Measurements from ENCODE around the gene ITGA1. TPM values are rescaled to one million over a fixed set of nuclear protein-coding genes. Genes with fewer than 3 reads are reported as not detected.

Gene ITGA1
- total and polyA plus RNA-seq, 2 donors (not counting 1 experiment from before 2014, with no cell fraction given) = 12.6 to 115 TPM

DNA sequence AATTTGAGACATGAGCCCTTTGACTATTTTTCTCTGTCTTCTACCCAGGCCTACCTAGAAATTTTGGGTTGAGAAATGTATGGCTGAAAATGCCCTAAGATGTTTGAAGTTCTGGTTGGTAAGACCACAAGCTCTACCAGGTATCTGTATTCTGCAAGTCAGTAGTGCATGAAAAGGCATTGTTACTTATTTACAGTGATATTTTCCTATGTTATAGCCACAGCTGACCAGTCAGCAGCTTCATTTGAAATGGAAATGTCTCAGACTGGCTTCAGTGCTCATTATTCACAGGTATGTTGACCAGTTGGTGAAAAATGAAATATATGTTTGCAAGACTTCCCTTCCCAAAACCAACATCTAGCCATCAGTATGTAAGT is 109.5 kb downstream of the ITGA1 start:
- no peaks in the 10 kb centered on the region for H3K79me2 ChIP-seq (ENCODE audit: control insufficient read depth, insufficient read depth, low read length)
- H3K4me2 ChIP-seq (ENCODE audit: extremely low read depth, insufficient read depth, low read length) = no peak overlapping the region
- H3K4me3 ChIP-seq (replicated peaks in 1 of 4; ENCODE audit: control extremely low read depth in 1 of 4, insufficient read depth in 1 of 4, low read depth in 3 of 4, low read length in 4 of 4) = no peak overlapping the region
- H2AFZ ChIP-seq (ENCODE audit: low read length) = no peak overlapping the region
- no peak overlapping the region for H3K9ac ChIP-seq (ENCODE audit: insufficient read depth, low read length)
- TF ChIP-seq, protein P1, sequence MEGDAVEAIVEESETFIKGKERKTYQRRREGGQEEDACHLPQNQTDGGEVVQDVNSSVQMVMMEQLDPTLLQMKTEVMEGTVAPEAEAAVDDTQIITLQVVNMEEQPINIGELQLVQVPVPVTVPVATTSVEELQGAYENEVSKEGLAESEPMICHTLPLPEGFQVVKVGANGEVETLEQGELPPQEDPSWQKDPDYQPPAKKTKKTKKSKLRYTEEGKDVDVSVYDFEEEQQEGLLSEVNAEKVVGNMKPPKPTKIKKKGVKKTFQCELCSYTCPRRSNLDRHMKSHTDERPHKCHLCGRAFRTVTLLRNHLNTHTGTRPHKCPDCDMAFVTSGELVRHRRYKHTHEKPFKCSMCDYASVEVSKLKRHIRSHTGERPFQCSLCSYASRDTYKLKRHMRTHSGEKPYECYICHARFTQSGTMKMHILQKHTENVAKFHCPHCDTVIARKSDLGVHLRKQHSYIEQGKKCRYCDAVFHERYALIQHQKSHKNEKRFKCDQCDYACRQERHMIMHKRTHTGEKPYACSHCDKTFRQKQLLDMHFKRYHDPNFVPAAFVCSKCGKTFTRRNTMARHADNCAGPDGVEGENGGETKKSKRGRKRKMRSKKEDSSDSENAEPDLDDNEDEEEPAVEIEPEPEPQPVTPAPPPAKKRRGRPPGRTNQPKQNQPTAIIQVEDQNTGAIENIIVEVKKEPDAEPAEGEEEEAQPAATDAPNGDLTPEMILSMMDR (conservative IDR thresholded peaks at IDR 0.05 in 1 of 2, IDR thresholded peaks at IDR 0.05 in 1 of 2; ENCODE audit: low read depth in 1 of 2, low read length in 2 of 2) = no peak
- no peak for TF ChIP-seq EZH2 (IDR thresholded peaks at IDR 0.05; ENCODE audit: low read length, missing control alignments)
- no peak for DNase-seq (ENCODE audit: low read depth in 2 of 2)
- no peaks in the 10 kb centered on the region for H4K20me1 ChIP-seq (ENCODE audit: control insufficient read depth, extremely low read depth, insufficient read depth, low read length)
- no peaks in the 10 kb centered on the region for H3K36me3 ChIP-seq (ENCODE audit: control insufficient read depth, insufficient read depth, low read length)
- H3K9me3 ChIP-seq (ENCODE audit: control insufficient read depth, insufficient read depth, low read depth, low read length) = no peaks in the 10 kb centered on the region
- H3K27me3 ChIP-seq (ENCODE audit: control insufficient read depth, insufficient read depth, low read length) = no peaks in the 10 kb centered on the region
- no peak overlapping the region for H3K27ac ChIP-seq (ENCODE audit: insufficient read depth, low read length)
- peaks cover 17% of the 10 kb centered on the region for H3K4me1 ChIP-seq (ENCODE audit: control insufficient read depth, extremely low read depth, insufficient read depth, low read length)

- H3K36me3 ChIP-seq (ENCODE audit: control insufficient read depth, insufficient read depth, low read length) = no peaks in the 10 kb centered on the region
- no peaks in the 10 kb centered on the region for H3K27me3 ChIP-seq (ENCODE audit: control insufficient read depth, insufficient read depth, low read length)
- peaks cover 14% of the 10 kb centered on the region for H3K4me1 ChIP-seq (ENCODE audit: control insufficient read depth, extremely low read depth, insufficient read depth, low read length)
- no peaks in the 10 kb centered on the region for H3K79me2 ChIP-seq (ENCODE audit: control insufficient read depth, insufficient read depth, low read length)
- H3K4me2 ChIP-seq (ENCODE audit: extremely low read depth, insufficient read depth, low read length) = no peak overlapping the region
- no peak for TF ChIP-seq EZH2 (IDR thresholded peaks at IDR 0.05; ENCODE audit: low read length, missing control alignments)
- TF ChIP-seq, protein P1 (conservative IDR thresholded peaks at IDR 0.05 in 1 of 2, IDR thresholded peaks at IDR 0.05 in 1 of 2; ENCODE audit: low read depth in 1 of 2, low read length in 2 of 2) = no peak
- DNase-seq (ENCODE audit: low read depth in 2 of 2) = no peak
- no peaks in the 10 kb centered on the region for H4K20me1 ChIP-seq (ENCODE audit: control insufficient read depth, extremely low read depth, insufficient read depth, low read length)
- H3K27ac ChIP-seq (ENCODE audit: insufficient read depth, low read length) = no peak overlapping the region
- no peak overlapping the region for H3K4me3 ChIP-seq (replicated peaks in 1 of 4; ENCODE audit: control extremely low read depth in 1 of 4, insufficient read depth in 1 of 4, low read depth in 3 of 4, low read length in 4 of 4)
- no peaks in the 10 kb centered on the region for H3K9me3 ChIP-seq (ENCODE audit: control insufficient read depth, insufficient read depth, low read depth, low read length)
- no peak overlapping the region for H3K9ac ChIP-seq (ENCODE audit: insufficient read depth, low read length)
- no peak overlapping the region for H2AFZ ChIP-seq (ENCODE audit: low read length)
Measured at GRCh38 chr5:52898961-52899680, 111.4 kb downstream of the ITGA1 start.

DNA sequence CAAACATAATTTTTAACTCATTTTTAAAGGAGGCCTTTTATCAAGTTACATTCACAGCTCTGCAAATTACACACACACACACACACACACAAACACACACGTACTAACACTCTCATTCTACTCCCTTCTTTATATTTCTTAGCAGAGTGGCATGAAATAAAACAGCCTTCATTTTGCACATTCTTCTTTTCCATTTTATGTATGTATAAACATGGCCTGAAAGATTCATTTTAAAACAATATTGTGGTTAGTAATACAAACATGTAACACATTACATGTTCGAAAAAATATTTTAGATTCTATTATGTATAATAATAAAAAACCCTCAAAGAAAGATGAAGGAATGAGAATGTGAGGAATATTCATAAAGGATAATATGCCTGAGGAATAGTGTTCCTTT is 115.4 kb downstream of the ITGA1 start:
- Histone ChIP-seq H4K20me1 (ENCODE audit: control insufficient read depth, extremely low read depth, insufficient read depth, low read length) (no peaks in the 10 kb centered on the region), H3K9ac (ENCODE audit: insufficient read depth, low read length) (no peak overlapping the region), H3K4me2 (ENCODE audit: extremely low read depth, insufficient read depth, low read length) (no peak overlapping the region), H3K27me3 (ENCODE audit: control insufficient read depth, insufficient read depth, low read length) (no peaks in the 10 kb centered on the region), H3K4me3 (replicated peaks in 1 of 4; ENCODE audit: control extremely low read depth in 1 of 4, insufficient read depth in 1 of 4, low read depth in 3 of 4, low read length in 4 of 4) (no peak overlapping the region), H2AFZ (ENCODE audit: low read length) (no peak overlapping the region), H3K79me2 (ENCODE audit: control insufficient read depth, insufficient read depth, low read length) (no peaks in the 10 kb centered on the region), H3K36me3 (ENCODE audit: control insufficient read depth, insufficient read depth, low read length) (no peaks in the 10 kb centered on the region), H3K4me1 (ENCODE audit: control insufficient read depth, extremely low read depth, insufficient read depth, low read length) (no peaks in the 10 kb centered on the region), H3K27ac (ENCODE audit: insufficient read depth, low read length) (no peak overlapping the region), H3K9me3 (ENCODE audit: control insufficient read depth, insufficient read depth, low read depth, low read length) (no peaks in the 10 kb centered on the region)
- no peak for DNase-seq (ENCODE audit: low read depth in 2 of 2)
- TF ChIP-seq, protein P1 (conservative IDR thresholded peaks at IDR 0.05 in 1 of 2, IDR thresholded peaks at IDR 0.05 in 1 of 2; ENCODE audit: low read depth in 1 of 2, low read length in 2 of 2) = no peak
- no peak for TF ChIP-seq EZH2 (IDR thresholded peaks at IDR 0.05; ENCODE audit: low read length, missing control alignments)
